NCI-H2081 (cell line): Measurements from ENCODE around the gene MS4A5.

Source experiments
- DNase-seq, 2 experiments: peaks; one replicate each; lab custom pipeline; 2025; lab: John Stamatoyannopoulos, UW

MS4A5 gene

DNA sequence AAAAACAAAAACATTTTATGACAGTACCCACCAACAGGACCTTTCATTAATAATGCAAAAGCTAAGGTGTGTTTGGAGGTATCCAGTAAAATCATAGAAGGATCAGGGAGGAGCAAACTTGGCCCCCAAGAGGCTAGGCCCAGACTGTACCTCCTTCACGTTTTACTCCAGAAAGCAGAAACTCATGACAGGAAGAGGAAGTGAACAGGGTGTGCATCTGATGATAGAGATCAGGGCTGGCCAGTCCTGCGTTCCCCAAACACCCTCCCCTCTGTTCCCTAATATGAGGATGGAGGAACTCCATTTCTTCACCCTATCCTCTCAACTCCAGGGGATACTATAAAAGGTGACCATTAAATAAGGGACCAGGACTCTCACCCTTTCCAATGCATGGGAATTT, 53.0 kb downstream of the MS4A5 start:
- DNase-seq: no peak

DNA sequence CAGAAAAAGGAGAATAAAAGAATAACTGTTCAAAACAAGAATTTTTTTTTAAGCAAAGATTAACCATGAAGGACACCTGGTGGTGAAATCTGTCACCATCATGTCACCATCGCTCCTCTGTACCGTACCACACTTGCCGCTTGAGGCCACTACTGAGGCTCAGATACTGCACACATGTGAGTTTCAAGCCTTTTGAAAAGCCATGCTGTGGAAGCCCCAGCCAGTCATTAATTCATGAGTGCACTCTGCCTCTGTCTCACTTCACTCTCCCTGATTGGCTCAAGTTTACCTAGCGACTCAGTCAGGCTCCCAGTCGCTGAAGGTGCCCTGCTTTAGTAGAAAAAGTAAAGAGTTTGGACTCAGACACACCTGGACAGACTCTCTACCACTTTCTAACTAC, 56.6 kb downstream of the MS4A5 start:
- DNase-seq: peak in 1 of 2 experiments; percentile 12

DNA sequence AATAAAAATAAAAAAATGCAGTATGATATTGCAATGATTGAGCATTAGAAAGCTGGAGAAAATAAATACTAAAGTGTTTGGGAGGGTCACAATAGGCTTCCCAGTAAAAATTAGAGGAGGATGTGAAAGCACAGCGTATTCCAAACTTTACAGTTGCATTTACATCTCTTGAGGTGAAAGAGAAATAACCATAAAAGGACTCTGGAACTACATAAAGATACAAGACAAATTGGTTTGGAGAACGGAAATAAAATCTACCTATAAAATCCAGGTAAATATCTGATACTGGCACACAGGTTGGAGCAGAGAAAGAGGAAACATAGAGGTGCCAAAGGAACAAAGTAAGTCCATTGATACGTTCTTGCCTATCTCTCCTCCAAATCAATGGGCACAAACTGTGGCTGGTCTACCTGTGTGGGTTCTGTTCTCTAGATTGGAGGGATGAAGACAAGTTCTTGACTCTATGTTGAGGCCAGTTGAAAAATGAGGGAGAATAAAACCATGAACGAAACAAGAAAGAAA, 63.2 kb downstream of the MS4A5 start, which contains the start of gene MS4A12:
Gene MS4A12, plus strand, starts transcription at position 291 of the 522 bp plus-strand sequence. CDS start 4,541 bp downstream, outside the sequence.
- no peak for DNase-seq

DNA sequence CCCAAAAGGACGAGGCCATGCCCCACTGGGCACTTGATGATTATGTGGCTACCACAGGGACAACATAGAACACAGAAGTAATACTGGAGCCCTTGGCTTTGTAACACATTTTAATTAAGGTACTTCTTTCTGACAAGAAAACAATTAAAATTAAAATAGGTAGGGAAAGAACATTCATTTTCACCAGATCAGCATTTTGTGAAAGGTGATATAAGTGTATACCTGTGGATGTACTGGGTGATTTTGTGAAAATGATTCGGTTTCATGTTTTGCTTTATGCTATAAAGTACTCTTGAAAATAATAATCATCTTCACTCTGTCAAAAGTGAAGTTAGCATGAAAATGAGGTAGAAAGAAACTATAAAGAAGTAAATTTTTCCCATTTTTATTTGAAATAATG, 64.1 kb downstream of the MS4A5 start:
- DNase-seq: no peak
